NAMALWA (cell line): ENCODE results near the gene PITRM1.

Experiments
- DNase-seq: peaks from one replicate; pipeline ENCODE4 v3.0.0-alpha.2; 2015; ENCODE audit warnings: low spot score

Gene PITRM1

DNA sequence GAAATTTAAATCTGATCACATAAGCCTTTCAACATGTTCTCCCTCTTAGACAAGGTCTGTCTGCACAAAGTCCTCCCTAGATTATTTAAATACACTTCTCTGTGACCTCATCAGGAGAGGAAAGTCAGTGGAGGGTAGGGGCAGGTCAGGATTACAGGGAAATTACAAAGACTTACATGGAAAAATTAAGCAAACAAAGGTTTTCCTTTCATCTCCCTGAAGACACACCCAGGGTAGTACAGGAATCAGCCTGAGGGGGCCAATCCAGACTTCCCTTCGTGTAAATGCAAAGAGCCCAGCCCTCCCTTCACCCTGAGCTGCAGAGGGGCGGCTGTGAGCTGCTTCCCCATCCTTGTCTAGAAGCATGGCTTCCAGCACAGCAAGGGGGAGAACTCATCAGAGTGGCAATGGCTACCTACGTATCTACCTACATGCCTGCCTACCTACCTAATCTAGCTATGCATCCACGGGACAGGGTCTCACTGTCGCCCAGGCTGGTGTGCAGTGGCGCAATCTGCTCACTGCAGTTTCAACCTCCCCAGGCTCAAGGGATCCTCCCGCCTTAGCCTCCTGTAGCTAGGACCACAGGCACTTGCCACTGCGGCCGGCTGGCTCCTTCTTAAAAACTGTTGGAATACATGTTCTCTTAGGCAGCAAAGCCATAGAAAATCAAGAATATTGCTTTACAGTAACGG, 33.2 kb downstream of the PITRM1 start:
- no peak for DNase-seq

DNA sequence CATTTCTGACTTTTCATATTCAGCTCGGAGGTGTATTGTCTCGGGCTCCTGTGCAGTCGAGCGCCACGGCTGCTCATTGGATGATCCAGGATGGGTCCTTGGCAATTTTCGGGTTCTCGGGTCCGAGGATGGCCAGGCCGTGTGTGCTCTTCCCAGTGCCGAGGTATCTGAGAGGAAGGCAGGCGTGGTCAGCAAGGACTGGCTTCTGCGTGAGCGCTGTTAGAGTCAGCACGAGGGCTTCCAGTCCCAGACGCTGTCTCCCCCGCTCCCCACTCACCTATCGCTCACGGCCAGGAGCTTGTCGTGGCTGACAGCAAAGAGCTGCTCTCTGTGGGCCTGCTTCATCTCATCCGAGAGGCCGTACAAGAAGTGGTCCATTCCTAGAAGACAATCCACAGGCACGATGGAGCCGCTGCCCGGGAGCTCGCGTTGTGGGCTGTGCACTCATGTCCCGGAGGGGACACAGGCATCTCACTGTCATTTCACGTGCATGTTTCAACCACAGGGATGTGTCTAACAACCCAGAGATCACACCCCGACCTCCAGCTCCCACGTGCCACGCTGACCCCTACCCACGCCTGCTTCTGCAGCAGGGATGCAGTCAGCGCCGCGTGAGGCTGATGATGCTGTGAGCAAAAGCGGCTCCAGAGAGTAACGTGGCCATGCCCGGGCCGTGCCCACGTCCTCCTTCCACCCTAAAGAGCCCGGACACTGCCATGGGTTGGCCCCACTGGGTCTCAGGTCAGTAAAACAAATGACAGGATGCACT, 34.4 kb downstream of the PITRM1 start:
- no peak for DNase-seq

GRCh38 chr10:3136763-3137611, 35.6 kb downstream of the PITRM1 start:
- no peak for DNase-seq

GRCh38 chr10:3136336-3136735, 36.2 kb downstream of the PITRM1 start:
- no peak for DNase-seq

GRCh38 chr10:3135006-3135405, 37.6 kb downstream of the PITRM1 start:
- DNase-seq, result no peak

DNA sequence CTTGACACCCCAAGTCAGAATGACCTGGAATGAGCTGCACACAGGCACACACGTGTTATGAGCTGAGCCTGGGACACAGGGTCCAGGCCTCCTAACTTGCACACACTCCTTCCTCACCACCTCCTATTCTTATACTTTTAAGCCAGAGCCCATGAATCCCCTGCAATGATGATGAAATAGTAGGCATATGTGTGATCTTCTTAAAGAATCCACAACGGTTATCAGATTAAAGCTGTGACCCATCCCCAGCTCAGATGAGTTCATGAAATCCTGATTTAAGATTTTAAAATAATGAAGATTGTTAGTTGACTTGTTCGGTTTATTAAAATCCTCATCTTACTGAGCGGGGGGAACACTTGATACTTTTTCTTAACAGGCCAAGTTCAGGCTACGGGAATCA, 38.6 kb downstream of the PITRM1 start:
- no peak for DNase-seq

DNA sequence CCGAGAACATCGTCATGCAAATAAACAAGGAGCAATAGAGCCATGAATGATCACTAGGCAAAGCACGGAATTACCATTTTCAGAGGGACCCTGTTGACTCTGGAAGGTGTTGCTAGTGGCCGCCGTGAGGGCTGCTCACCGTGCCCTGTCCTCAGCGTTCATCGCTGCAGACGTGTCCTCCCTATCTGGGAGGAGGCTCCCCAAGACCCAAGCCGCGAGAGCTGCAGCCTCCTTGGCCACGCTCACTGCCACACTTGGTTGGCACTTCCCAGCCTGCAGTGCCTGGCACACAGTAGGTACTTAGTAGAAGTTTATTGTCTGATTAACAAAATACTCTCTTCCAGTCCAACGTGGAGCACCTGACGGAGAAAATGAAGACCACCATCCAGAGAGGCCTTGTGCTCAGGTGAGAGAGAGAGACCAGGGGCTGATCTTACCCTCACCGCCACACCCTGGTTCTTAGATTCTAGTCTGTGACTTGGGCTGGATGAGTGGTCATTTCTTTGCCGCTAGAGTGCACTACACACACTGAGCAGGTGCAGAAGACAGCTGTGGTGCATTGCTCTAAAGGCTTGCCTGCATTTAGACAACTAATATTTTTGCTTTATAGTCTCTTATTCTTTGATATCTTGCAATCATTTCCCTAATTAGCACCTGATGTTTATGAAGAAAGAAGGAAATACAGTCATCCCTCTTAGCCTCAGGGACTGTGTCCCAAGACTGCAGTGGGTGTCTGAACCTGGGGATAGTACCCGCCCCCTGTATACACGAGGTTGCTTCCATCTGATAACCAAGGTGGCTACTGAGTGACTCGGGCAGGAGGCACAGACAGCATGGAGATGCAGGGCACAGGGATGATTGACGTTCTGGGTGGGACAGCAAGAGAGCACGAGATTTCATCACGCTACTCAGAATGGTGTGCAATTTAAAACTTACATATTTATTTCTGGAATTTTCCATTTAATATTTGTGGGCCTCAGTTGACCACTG, 40.3 kb downstream of the PITRM1 start:
- DNase-seq, result no peak

DNA sequence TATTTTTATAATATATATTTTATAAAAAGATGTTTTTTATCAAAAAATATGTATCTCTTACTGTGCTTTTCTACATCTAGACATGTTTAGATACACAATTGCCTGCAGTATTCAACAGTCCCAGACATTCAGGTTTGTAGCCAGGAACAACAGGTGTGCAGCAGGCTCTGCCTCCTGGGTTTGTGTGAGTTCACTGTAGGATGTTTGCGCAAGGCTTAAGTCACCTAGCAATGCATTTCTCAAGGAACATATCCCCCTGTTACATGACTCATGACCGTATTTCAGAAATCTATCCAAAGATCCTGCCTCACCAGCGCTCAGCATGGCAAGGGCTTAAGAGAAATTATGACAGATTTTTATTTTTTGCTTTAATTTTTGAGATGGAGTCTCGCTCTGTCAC, 41.5 kb downstream of the PITRM1 start:
- DNase-seq, result no peak

DNA sequence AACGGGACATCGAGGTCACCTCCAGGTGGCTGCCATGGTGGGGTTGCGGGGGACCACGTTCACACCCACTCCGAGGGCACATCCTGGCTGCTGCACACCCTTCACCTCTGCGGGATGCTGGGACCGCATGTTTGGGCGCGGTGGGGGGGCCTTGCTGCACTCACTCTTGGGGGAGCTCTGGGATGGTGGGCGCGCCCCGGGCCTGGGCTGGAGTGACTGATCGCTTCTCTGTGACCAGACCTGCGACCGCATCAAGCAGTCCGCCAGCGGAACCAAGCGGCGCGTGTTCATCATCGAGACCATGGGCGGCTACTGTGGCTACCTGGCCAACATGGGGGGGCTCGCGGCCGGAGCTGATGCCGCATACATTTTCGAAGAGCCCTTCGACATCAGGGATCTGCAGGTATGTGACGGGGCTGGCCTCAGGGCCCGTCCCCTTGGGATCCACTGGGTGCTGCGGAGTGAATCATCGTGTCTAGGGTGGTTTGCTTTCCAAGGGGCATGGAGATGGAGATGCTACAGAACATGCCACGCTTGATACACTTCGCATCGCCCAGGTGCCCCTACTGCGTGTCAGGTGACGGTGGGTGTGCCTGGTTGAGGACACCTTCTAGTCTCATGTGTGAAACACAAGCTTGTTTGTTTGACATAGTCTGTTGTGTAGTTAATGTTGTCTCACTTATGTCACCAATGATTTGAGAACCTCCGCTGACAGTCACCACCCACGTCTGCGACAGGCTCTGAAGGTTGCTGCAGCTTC, 42.8 kb downstream of the PITRM1 start:
- no peak for DNase-seq

GRCh38 chr10:3128379-3129130, 44.0 kb downstream of the PITRM1 start:
- no peak for DNase-seq

- no peak for DNase-seq
These were observed 44.7 kb downstream of the PITRM1 start for GRCh38 chr10:3127921-3128320.

DNA sequence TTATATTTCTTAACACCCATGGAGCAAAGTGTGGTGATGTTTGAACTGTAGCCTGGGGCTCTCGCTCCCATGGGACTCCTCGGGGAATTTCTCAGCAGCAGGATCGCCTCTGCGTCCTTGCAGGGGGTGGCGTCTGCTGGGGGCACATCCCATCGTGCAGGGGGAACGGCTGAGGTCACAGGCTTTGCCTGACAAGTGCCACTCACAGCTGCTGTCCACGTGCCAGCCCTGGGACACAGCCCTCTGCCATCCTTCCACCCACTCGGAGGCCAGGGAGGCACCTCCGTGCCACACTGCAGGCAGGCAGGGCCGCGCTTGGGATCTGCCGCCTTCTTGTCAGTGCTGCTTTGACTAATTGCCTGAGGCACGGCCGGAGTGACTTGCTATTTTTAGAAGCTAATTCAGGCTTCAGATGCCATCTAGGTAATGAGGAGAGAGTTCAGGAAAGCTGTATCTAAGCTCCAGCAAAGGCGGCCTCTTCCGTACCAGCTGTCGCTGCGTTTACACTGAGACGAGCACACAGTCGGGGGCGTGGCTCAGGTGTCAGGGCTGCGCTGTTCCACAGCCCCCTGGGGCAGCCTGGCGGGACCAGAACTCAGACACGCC, 45.7 kb downstream of the PITRM1 start:
- no peak for DNase-seq

GRCh38 chr10:3126249-3126648, 46.3 kb downstream of the PITRM1 start:
- DNase-seq, result no peak

- DNase-seq, result no peak
These were observed 46.9 kb downstream of the PITRM1 start for GRCh38 chr10:3125527-3126170.

DNA sequence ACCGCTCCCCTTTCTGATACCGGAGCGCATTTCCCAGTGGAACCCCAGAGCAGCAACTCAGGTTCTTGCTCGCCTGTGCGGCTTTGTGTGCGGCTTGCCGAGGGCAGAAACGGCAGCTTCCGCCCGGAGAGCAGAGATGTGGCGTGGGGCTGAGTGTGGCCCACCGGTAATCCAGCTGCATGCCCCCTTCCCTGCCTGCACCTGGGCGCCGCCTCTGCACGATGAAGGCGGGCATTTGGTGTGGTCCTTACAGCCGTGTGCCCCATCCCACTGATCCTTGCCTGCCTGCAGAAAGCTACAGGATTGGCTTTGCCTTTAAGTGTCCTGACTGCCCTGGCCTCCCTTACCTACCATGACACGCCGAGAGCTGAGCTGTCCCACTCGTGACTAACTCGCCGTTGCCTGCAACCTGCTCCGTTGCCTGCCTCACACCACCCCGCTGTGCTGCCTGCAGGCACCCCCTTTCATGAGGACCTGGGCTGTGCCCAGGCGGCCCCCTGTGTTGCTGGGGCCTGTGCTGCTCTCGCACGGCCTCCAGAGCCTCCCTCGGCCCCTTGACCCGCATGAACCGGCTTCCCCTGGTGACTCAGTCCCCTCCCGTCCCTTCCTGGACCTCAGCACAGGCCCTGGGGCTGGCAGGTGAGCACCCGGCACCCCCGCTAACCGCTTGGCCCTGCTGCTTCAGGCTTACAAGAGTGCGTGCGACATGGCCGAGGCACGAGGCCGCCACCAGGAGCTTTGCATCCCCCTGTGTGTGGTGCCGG, 48.0 kb downstream of the PITRM1 start:
- DNase-seq, result no peak

DNA sequence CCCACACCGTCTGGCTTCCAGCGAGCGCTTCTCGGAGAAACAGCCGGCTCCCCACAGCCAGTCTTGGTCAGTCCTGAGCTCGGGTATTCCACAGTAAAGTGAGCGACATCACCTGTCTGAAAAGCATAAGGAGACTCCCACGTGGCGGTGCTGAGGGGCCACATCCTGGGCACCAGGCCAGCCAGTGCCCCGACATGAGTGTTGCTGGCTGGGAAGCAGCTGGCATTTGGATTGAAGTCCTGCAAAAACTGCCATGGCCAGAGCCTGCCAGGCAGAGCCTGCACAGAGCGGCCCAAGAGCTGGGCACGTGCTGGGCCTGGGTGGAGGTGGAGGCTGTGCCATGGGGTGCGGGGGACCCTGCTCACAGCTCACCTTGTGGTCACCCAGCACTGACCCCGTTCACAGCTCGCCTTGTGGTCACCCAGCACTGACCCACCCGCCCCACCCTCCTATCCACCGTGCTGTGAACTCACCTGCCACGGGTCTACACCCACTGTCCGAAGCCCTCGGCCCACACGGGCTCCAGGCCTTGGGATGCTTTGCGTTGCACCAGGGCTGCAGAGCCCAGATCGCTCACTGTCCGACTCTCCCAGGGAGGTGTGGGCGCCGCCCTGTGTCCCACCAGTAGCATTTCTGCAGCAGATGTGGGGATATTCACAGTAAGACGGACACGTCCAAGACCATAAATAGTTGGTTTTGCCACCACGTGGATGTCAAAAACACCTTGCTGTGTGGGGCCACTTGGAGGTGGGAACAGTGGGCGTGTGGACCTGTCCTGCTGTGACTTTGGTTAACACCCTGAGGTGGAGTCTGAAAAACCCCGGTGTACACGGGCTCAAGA, 48.8 kb downstream of the PITRM1 start:
- DNase-seq, result no peak

- DNase-seq, result no peak
These were observed 49.9 kb downstream of the PITRM1 start for GRCh38 chr10:3122486-3123205.
